HG03139 (cell line): Measurements from ENCODE around the gene SMG6.
"Not testable (repeated sequence)": the region's sequence is repeated elsewhere in the genome, so short reads cannot be mapped to it uniquely, and the experiment has no call there.

Source experiments
- ATAC-seq: cut with Tn5 transposase; IDR thresholded peaks from one replicate; pipeline ENCODE4 v1.9.1; 2021; ENCODE audit not compliant: unreplicated experiment

The SMG6 gene

DNA sequence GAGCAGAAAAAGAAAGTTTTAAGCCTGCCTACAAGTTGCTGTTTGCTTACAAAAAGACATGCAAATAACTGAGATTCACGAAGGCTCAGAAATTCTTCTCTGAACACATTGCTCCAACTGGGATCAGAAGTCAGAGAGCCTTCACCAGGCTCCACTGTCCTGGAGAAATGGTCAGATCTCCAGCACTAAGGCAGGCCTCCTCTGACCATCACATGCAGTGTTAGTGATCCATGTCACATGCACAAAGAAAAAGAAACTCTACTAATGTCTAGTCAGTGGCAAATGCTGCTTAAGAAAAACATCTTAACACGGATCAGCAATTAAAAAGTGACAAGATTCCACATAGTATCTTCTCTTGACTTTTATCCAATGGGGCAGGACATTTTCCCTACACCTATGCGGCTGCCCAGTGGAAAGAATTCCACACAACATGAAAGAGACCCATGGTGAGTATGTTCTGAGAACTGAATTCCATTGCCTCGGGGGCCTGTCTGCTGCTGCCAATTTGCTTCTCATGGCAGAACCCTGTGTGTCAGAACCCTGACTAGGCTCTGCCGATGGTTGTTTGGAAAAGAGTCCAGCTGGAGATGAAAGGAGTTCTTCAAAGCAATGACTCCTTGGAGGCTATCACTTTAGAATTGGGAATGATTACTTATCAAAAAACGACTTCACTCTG is 152.1 kb downstream of the SMG6 start:
- no peak for ATAC-seq

DNA sequence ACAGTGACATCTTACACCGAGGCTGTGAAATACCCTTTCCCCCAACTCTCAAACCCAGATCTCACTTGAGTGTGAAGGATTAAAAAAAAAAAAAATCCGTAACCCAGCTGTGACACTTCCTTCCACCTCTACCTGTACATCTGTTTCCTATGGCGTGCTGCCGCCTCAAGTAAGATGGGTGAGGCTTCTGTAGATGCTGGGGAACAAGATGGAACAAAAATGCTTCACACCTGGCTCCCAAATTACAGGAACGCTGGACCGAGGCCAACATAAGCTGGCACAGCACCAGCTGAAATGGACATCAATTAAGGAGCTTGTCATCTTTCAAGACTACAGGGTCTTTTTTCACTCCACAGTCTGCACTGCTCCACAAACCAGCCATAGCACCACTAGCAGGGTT is 152.8 kb downstream of the SMG6 start:
- no peak for ATAC-seq

DNA sequence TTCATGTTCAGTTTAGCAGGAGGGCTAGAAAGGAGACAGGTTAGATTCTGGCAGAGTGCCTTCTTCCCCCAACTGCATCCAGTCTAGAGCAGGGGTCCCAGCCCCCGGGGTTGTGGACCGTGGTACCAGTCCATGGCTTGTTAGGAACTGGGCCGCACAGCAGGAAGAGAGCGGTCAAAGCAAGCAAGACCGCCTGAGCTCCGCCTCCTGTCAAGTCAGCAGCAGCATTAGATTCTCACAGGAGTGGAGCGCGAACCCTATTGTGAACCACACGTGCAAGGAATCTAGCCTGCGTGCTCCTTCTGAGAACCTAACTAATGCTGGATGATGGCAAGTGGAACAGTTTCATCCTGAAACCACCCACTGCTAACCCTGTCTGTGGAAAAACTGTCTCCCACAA is 153.7 kb downstream of the SMG6 start:
- no peak for ATAC-seq

DNA sequence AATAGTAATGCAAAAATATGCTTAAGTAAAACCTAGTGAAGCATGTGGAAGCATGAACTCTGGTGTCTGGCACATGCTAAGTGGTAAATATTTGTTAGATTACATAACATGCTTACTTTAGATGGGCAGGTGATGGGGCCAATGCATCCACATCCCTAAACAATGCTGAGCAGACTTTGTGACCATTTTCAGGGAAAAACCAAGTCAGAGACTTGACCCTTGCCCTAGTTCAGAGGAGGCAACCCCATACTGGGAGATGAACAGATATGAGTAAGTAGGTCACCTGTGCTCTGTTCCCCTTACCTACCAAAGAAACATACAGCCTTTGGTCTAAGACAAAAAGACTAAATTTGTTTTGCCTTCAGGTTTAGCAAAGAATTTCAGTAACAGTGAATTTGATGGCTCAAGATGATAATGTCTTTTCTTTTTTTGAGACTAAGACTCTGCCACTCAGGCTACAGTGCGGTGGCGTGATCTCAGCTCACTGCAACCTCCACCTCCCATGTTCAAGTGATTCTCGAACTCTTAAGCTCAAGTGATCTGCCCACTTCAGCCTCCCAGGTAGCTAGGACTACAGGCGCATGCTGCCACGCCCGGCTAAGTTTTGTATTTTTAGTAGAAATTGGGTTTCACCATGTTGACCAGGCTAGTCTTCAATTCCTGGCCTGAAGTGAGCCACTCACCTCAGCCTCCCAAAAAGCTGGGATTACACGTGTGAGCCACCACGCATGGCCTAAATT is 157.3 kb downstream of the SMG6 start:
- ATAC-seq: no peak

DNA sequence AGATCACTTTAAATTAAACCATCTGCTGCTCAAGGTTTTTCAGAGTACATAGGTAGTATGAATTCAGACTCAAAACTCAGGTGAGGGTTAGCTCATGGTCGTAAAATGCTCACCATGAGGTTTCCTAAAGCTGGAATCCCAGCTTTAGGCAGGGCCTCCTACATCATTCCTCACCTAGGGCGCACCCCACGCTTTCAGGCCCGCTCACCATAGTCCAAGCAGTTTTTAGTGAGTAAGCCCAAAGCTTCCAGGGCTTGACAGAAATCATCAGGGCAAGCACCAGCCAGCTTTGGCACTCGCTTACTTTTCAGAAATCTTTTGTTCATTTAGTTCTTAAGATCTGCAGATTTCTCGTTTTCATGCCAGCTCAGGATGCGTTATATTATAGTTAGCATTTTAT is 158.9 kb downstream of the SMG6 start:
- no peak for ATAC-seq

DNA sequence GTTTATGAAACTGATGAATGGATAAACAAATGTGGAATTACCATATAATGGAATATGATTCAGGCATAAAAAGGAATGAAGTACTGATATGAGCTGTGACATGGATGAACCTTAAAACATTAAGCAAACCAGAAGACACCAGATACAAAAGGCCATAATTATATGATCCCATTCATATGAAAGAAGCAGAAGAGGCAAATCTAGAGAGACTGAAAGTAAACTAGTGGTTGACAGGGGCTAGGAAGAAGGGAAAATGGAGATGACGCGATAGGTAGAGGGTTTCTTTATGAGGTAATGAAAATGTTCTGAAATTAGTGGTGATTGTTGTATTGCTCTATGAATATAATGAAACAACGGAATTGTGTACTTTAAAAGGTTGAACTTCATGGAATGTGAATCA is 160.3 kb downstream of the SMG6 start:
- no peak for ATAC-seq

DNA sequence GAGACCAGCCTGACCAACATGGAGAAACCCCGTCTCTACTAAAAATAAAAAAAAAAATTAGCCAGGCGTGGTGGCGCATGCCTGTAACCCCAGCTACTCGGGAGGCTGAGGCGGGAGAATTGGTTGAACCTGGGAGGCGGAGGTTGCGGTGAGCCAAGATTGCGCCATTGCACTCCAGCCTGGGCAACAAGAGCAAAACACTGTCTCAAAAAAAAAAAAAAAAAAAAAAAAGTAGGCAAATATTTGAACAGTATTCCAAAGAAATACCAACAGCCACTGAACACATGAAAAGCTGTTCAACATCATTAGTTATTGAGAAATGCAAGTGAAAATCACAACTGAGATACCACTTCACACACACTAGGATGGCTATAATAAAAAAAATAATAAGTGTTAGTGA is 160.9 kb downstream of the SMG6 start:
- not testable (repeated sequence) for ATAC-seq

DNA sequence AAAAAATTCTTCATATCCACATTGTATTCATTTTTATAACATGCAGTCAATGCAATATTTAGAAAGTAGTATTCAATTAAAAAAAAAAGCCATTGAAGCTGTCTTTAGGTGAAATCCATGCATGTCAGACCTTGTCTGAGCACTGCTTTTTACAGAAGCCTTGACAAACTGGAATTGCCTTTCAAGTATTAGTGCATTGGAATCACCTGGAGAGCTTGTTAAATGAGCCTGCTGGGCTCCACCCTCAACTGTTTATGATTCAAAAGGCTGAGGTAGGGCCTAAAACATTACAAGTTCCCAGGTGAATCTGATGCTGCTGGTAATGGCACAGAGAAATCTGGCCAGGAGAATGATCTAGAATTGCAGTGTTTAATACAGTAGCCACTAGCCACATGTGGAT is 162.9 kb downstream of the SMG6 start:
- no peak for ATAC-seq

DNA sequence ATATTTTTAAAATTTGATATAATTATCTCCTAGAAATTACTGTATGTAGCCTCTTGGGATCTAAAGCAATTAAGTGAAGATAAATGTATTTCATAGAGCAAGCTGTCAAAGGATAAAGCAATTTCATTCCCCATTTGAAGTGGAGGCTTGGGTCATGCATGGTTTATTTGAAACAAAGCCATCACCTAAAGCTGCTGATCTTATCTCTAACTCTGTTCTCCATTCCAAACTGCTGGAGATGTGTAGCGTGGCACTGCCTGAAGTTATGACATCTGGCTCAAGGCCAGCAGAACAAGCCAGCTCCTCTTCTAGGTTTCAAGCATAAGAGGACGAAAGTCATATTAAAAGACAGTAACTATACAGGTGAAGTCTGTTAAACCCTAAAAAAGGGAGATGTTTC is 164.8 kb downstream of the SMG6 start:
- no peak for ATAC-seq

DNA sequence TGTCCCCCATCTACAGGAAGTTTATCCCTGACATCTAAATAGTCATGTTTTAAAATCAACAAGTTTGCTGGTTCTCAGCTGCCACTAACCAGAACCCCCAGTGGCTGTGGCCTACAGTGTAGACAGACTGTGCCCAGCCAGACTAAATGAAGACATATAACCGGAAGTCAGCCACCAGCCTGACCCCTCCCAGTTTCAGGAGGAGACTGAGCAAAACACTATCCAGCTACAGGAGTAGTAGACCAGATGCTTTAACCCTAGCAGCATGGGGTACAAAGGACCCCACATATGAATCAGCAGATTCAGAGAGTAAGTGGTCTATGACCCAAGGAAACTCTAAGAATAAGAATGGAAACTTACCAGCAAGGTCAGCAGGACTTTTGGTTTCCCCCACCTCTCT is 165.3 kb downstream of the SMG6 start:
- ATAC-seq: peak; percentile 58

DNA sequence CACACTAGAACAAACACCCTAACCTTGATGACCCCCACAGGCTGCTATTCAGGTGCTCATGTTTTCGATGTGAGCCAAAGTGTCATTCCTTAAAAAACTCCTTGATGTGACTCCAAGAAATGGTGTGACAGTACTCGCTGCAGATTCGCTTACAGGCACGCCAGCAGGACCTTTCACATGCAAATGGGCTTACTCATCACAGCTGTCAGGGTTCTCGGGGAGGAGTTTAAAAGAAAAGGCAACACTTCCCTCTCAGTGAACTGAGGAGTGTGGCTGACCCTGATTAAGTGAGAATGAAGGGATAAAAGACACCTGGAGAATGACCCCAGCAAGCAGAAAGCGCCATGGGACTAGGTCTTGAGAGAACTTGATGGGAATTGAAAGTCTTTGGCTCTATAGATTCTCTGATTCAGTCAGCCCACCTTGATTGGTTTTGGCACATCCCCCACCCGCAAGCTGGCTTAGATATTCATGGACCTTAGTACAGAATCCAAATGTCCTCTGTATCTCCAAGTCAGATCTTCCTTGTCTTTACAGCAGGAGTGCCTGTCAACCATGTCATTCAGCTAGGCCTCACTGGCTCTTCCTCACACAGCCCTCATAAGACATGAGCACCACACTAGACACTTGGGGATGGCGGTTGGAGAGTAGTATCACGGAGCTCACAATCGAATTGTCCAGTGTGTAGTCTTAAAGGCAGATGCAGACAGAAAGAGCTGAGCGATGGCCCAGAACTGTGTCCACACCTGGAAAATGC is 166.1 kb downstream of the SMG6 start:
- ATAC-seq: no peak

DNA sequence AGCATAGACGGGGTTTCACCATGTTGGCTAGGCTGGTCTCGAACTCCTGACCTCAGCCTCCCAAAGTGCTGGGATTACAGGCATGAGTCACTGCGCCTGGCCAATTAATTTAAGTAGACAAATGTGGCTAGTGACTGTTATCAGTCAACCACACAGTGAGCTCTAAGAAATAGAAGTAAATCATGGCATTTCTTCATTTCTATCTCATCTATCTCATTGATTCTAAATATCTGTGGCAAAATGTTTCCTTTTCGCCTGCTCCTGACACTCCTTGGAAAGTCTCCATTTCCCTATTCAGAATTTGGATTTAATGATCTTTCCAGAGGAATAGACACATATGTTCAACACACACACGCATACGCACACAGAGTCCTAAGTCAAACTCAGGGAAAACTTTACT is 167.3 kb downstream of the SMG6 start:
- ATAC-seq: no peak

DNA sequence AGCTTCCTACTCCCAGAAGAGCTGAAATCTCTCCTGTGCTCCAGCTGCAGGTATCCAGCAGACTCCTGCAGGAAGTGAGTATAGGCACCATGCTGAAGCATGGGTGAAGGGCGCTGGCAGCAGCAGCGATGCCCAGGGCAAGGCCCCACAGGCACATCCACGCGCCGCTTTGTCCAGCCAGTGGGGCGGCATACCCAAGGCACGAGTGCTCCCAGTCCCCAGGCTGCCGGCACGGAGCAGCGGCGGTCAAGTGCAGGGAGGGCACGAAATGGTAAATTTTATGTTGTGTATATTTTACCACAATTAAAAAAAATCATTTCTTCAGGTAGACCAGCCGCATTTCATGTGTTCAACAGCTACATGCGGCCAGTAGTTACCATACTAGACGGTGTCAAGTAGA is 175.6 kb downstream of the SMG6 start:
- ATAC-seq: no peak

DNA sequence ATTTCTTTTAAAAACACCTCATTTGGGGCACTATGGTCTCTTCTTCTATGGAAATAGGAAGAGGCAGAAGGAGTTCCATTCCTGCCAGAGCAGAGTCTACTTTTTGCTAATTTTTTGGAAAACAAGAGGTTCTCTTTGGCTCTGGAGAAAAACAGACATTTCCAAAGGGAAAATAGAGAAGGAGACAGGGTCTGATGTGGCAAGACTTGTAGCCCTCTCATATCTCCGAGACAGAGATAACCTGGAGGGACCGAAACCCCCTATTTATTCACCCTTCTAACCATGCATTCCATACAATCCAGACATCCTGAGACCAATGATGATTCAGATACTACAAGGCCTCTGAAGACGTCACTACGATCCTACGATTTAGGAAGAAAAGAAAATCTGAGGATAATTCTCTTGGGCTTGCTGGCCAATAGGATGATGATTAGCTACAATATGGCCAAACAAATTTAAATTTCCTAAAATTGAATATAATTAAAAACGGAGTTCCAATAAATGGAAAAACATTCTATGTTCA is 178.5 kb downstream of the SMG6 start:
- ATAC-seq: no peak

DNA sequence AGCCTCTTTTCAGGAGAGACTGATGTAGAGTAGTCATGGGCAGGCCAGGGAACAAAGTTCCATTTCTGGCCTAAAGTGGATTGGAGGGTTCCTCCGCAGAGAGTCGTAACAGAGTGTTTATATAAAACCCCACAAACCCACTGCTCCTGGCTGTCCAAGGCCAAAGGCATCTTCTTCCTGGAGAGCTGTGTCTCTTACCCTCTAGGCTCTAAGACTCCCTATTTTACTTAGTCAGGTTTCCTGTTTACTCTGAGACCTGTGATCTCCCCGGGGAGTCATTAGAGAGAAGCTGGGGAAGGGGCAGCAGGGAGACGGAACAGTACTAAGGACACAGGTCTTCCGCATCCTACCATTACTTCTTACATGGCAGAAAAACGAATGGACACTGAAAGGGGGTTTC is 179.2 kb downstream of the SMG6 start:
- no peak for ATAC-seq

DNA sequence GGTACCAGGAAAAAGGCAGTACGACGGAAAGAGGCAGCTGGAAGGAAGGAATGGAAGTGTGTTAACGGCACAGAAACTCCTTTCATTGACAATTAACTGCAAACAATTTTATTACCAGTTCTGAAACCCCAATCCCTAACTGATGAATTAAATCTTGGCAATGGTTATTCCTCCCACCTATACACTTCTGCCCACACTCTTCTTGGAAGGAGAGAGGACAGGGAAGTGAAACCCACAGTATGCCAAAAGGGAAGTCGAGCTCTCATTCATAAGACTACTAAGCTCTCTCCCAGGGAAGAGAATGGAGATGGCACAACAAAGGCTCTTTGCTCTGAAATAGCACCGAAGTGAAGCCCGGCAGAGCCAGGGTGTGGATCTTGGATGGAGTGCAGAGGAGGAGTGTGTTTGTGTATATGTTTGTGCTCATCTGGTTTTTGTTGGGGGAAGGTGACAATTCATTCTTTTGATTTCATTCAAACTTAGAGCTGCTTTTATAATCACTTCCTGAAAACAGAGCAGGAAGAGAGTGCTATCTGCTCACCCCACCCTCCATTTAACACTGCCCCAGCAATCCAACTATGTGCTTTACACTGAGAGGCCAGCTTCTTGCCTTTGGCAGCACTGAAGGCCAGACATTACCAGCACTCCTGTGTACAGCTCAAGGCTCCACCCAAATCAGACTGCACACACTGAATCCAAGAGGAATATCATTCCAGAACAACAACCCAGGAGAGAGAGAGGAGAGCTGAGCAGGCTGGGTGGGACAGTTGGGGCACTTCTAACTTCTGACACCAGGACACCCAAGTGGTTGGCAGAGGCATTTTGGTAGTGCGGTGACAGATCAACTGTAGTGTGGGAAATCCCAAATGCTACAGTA is 180.0 kb downstream of the SMG6 start:
- no peak for ATAC-seq

DNA sequence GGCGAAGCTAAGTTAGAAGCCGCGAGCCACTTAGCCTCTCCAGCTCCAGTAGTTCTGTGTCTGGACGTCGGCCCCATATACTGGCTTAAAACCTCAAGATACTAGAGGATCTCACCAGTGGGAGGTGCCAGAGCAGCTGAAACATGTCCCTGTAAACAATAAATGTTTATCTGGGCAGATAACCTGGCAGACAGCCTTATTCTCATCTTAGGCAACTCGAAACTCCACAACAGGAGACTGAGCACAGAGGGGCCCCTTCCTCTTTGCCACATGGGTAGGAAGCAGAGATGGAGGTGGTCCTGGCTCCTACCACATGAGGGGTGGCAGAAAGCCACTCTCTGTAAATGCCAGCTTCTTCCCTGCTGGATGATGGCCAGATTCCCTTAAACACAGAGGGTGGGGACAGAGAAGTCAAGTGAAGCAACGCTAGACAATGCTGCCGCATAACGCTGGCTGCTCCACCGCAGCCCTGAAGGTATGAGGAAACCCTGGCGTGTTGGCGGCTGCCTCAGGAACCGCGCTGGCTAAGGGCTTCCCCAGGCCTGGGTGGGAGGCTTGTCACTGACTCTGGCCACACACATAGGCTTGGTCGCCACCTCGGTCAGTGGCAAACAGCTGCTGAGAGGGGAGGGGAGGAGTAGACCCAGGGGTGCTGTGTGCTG is 180.8 kb downstream of the SMG6 start:
- ATAC-seq: no peak

DNA sequence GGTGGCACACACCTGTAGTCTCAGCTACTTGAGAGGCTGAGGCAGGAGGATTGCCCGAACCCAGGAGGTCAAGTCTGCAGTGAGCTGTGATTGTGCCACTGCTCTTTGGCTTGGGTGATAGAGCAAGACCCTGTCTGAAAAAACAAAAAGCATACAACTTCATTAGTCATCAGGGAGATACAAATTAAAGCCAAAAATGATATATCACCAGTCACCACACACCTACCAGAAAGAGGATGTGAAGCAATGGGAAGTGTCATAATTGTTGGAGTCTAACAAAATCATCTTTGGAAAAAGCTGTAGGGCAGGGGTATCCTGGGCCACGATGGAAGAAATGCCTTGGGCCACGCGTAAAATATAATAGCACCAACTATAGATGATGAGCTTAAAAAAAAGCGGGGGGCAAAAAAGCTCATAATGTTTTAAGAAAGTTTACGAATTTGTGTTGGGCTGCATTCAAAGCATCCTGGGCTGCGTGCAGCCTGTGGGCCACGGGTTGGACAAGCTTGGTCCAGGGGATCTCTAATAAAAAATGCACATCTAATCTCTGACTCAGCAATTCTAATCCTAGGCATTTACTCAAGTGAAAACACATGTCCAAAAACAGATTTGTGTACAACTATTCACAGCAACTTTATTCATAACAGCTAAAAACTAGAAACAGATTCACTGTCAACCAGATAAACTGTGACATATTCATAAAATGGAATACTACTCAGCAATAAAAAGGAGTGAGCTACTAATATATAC is 182.8 kb downstream of the SMG6 start:
- ATAC-seq: no peak

DNA sequence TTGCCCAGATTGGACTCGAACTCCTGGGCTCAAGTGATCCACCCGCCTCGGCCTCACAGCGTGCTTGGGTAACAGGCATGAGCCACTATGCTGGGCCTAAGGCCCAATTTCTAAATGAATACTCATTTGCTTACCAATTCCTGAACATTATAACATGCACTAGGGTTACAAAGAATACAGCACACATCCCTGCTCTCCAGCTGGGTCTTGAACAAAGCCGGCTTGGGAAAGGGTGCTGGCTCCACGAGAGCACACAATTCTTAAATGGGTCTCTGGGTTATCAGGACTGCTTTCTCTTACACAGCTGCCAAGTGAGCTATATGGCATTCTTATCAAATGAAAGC is 190.3 kb downstream of the SMG6 start:
- ATAC-seq: no peak

DNA sequence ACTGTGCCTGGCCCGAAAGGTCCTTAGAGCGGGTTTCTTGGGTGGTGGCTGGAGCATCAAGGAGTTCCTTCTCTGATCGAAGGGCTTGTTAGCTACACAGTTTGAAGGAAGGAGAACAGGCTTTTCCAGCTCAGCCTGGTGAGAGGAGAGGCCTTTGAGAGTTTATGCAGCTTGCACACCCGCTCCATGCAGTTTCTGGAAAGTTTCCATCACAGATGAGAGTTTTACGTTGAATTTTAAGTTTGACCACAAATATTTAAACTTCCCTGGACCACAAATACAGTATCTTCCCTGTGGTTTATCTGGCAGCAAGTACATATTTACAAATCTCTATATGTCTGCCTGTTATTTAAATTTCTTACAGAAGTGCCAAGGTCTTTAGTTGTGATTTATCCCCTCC is 191.9 kb downstream of the SMG6 start:
- ATAC-seq: no peak
